Mucosa of stomach (tissue), 1 donor: ENCODE data around the gene SURF6.
"Not testable (repeated sequence)": the region's sequence is repeated elsewhere in the genome, so short reads cannot be mapped to it uniquely, and the experiment has no call there.

Experiments used
- H3K27me3 ChIP-seq: one replicate; pipeline ENCODE4 v1.7.0; 2013; ENCODE audit warnings: mild to moderate bottlenecking, low read length; ENCODE audit not compliant: control insufficient read depth, insufficient read depth
- H3K36me3 ChIP-seq: one replicate; pipeline ENCODE4 v1.7.0; 2013; ENCODE audit warnings: low read length; ENCODE audit not compliant: control insufficient read depth, insufficient read depth
- H3K4me1 ChIP-seq: one replicate; pipeline ENCODE4 v1.7.0; 2013; ENCODE audit warnings: mild to moderate bottlenecking, low read length; ENCODE audit not compliant: control insufficient read depth, insufficient read depth
- H3K4me3 ChIP-seq: one replicate; pipeline ENCODE4 v1.7.0; 2013; ENCODE audit warnings: low read length
- H3K9ac ChIP-seq: one replicate; pipeline ENCODE4 v1.7.0; 2013; ENCODE audit warnings: mild to moderate bottlenecking, low read length, moderate library complexity
- H3K9me3 ChIP-seq: one replicate; pipeline ENCODE4 v1.7.0; 2013; ENCODE audit warnings: mild to moderate bottlenecking, low read length, moderate library complexity; ENCODE audit not compliant: control insufficient read depth
- donor health status: Pancreatic carcinoma.

The SURF6 gene

GRCh38 chr9:133331641-133332380, 4.2 kb downstream of the SURF6 start:
- Histone ChIP-seq H3K4me1 (peaks cover 17% of the 10 kb centered on the region), H3K27me3 (no peaks in the 10 kb centered on the region), H3K9ac (no peak overlapping the region), H3K4me3 (no peak overlapping the region), H3K9me3 (no peaks in the 10 kb centered on the region), H3K36me3 (peaks cover 7% of the 10 kb centered on the region)

GRCh38 chr9:133331221-133331620, 4.8 kb downstream of the SURF6 start:
- H3K4me1 ChIP-seq: peaks cover 17% of the 10 kb centered on the region
- H3K9ac ChIP-seq: no peak overlapping the region
- no peak overlapping the region for H3K4me3 ChIP-seq
- H3K36me3 ChIP-seq: peaks cover 7% of the 10 kb centered on the region
- H3K27me3 ChIP-seq: no peaks in the 10 kb centered on the region
- no peaks in the 10 kb centered on the region for H3K9me3 ChIP-seq

GRCh38 chr9:133329306-133330156, 6.5 kb downstream of the SURF6 start:
- H3K4me3 ChIP-seq, H3K36me3 ChIP-seq, H3K27me3 ChIP-seq, H3K9me3 ChIP-seq, H3K9ac ChIP-seq: not testable (repeated sequence)
- H3K4me1 ChIP-seq: peaks cover 13% of the 10 kb centered on the region

DNA sequence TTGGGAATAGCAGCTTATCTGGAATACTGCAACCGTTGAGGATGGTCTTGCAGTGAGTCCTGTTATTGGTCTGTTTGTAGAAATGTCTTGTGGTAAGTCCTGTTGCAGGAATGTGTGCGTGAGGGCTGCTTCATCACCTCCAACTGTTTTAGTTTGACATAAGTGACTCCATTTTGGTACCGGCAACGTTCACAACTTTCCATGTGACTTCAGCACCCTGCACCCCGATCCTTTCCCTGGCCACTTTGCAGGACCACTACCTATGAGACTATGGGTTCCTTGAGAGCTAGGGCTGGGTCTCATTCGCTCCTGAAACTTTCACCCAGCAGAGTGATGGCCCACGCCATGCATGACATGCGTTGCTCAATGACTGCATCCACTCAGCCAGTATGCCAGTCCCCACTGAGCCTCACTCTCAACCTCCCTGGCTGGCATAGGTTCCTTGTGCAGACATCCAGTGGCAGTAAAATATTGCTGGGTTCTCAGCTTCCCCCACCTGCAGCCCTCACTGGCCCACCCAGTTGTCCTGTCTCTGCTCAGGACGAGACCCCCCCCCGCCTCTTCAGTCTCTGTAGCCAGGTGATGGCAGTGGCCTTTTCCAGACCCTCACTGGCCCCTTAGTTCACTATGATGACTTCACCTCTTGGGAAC, 8.0 kb downstream of the SURF6 start:
- Histone ChIP-seq H3K9me3 (no peaks in the 10 kb centered on the region), H3K4me3 (no peak overlapping the region), H3K9ac (no peak overlapping the region), H3K4me1 (no peaks in the 10 kb centered on the region), H3K36me3 (peaks cover under 1% of the 10 kb centered on the region), H3K27me3 (no peaks in the 10 kb centered on the region)

GRCh38 chr9:133327021-133327420, 9.0 kb downstream of the SURF6 start:
- not testable (repeated sequence) for H3K4me1 ChIP-seq, H3K27me3 ChIP-seq

GRCh38 chr9:133323991-133324703, 11.8 kb downstream of the SURF6 start:
- Histone ChIP-seq H3K9ac (no peak overlapping the region), H3K36me3 (no peaks in the 10 kb centered on the region), H3K4me1 (no peaks in the 10 kb centered on the region), H3K4me3 (no peak overlapping the region), H3K9me3 (no peaks in the 10 kb centered on the region), H3K27me3 (no peaks in the 10 kb centered on the region)

More at GRCh38 chr9:133327021-133327420, 9.0 kb downstream of the SURF6 start:
- H3K9ac ChIP-seq, H3K9me3 ChIP-seq, H3K4me3 ChIP-seq, H3K36me3 ChIP-seq: not testable (repeated sequence)

DNA sequence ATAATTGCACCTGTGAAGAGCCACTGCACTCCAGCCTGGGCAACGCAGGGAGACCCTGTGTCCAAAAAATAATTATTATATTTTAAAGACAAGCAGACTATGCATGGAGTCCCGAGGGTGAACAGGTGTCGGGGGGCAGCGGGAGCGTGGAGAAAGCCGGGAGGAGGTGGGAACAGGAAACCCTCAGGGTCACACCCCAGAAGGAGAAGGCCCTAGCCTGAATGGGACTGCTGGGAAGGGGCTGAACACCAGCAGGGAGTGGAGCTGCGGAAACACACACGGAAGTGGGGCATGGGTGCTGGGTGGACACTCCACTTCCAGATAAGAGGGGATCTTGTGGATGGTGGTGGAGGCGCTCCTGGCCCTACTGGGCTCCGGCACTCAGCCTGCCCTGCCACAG, 12.8 kb downstream of the SURF6 start:
- H3K9me3 ChIP-seq: no peaks in the 10 kb centered on the region
- H3K9ac ChIP-seq: no peak overlapping the region
- H3K27me3 ChIP-seq: no peaks in the 10 kb centered on the region
- H3K4me1 ChIP-seq: no peaks in the 10 kb centered on the region
- no peaks in the 10 kb centered on the region for H3K36me3 ChIP-seq
- no peak overlapping the region for H3K4me3 ChIP-seq

DNA sequence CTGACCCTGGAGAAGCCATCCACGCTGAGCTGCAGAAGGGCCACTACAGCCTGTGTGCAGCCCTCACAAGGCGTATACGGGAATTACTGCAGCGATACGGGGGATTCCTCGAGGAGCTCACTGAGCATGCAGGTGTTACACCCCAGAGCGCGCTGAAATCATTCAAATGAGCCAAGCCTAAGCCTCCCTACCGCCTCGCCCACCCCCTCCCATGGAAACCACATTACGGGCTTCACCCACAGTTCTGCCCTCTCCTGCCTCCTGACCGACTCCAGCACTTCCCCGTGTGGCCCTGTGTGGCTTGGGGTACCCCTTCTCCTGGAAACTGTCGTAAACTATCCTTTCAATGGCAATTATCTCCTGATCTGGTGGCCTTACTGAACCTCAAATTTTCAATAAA, 13.3 kb downstream of the SURF6 start:
- Histone ChIP-seq H3K9me3 (no peaks in the 10 kb centered on the region), H3K36me3 (no peaks in the 10 kb centered on the region), H3K9ac (no peak overlapping the region), H3K27me3 (no peaks in the 10 kb centered on the region), H3K4me3 (no peak overlapping the region), H3K4me1 (no peaks in the 10 kb centered on the region)

DNA sequence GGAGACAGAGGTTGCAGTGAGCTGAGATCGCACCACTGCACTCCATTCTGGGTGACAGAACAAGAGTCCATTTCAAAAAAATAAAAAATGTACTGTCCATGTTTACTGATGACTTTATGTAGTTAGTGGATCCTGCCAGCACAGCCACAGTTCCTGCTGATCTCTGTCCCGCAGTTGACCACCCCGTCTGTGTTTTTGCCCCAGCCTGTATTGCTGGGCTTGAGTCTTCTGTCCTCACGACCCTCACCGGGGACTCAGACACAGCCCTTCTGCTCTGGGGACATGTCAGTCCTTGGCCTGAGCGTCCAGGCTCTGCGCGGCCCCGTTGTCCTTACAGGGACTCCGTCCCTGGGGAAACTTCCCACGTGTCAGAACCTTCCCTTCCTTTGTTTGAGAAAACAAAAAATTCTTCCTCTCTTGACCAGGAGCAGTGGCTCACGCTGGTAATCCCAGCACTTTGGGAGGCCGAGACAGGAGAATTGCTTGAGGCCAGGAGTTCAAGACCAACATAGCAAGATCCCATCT, 14.5 kb downstream of the SURF6 start:
- Histone ChIP-seq H3K36me3 (no peaks in the 10 kb centered on the region), H3K4me1 (no peaks in the 10 kb centered on the region), H3K9me3 (no peaks in the 10 kb centered on the region), H3K27me3 (no peaks in the 10 kb centered on the region), H3K4me3 (no peak overlapping the region), H3K9ac (no peak overlapping the region)

GRCh38 chr9:133320421-133320881, 15.5 kb downstream of the SURF6 start:
- Histone ChIP-seq H3K36me3 (no peaks in the 10 kb centered on the region), H3K9me3 (no peaks in the 10 kb centered on the region), H3K9ac (no peak overlapping the region), H3K27me3 (no peaks in the 10 kb centered on the region), H3K4me3 (no peak overlapping the region), H3K4me1 (no peaks in the 10 kb centered on the region)

DNA sequence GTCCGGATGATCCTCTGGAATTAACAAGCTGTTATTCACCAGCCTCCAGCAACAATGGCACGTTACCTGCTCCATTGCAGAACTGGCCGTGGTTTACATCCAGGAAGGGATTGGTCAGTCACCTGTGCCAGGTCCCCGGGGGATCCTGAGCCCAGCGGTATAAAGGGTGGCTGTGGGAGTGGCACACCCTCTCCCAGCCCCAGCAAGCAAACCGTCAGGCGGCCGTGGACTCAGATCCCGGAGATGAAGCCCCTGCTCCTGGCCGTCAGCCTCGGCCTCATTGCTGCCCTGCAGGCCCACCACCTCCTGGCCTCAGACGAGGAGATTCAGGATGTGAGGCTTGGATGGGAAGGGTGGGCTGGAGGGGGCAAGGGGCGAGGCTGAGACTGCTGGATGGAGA, 18.4 kb downstream of the SURF6 start:
- not testable (repeated sequence) for H3K4me1 ChIP-seq, H3K36me3 ChIP-seq, H3K9ac ChIP-seq, H3K4me3 ChIP-seq, H3K27me3 ChIP-seq, H3K9me3 ChIP-seq
